Ammon's horn (tissue), 1 donor: Measurements from ENCODE around the gene SPINT3.

Experiments
- DNase-seq: peaks from one replicate; pipeline ENCODE4 v3.0.0-alpha.2; 2016; ENCODE audit warnings: low spot score

SPINT3 gene, protein sequence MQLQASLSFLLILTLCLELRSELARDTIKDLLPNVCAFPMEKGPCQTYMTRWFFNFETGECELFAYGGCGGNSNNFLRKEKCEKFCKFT

DNA sequence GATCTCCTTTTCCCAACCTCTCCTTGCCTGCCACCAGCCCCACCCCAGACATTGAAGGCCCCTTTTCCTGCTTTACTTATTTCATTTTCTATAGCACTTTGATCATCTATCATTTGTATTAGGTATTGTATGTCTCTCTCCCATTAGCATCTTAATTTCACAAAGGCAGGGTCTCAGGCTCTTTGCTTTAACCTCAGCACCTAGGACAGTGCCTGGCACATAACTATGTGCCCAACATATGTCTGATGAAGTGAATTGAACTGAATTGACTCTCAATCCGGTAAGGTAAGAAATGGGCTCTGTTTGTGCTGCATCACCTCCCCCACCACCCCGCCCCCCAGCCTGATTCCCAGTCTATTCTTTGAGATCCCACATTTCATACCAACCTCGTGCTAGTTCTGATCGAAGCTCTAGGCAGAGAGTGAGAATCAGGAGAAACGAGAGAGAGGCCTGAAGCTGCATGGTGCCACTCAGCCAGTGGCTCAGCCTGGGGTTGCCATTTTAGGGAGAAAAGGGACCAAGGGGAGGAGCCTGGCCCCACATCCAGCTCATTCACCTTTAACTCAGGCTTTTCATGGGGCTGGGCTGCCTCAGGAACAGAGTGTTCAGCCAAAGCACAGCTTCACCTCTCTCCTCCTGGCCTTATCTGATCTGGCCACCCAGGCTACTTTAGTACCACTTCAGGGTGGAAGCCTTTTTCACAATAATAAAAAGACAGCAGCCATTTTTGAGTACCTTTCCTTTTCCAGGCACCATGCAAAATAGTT lies at the start of gene SPINT3:
SPINT3 (minus strand) TSS at position 476 of the 767 bp plus-strand sequence; CDS start at position 462, 14 bp downstream.
- DNase-seq = no peak

DNA sequence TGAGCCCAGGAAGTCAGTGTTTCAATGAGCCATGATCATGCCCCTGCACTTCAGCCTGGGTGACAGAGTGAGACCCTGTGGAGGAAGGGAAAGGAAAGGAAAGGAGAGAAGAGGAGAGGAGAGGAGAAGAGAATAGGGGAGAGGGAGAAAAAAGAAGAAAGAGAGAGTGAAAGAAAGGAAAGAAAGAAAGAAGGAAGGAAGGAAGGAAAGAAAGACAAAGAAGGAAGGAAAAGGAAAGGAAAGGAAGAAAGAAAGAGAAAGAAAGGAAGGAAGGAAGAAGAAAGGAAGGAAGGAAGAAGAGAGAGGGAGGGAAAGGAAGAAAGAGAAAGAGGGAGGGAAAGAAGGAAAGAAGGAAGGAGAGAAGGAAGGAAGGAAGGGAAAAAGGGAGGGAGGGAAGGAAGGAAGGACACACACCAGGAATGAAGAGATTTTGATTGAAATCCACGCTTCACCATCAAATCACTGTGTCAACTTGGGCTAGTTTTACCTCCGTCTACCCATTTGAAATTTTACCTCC lies 49.4 kb upstream of the SPINT3 start:
- no peak for DNase-seq

DNA sequence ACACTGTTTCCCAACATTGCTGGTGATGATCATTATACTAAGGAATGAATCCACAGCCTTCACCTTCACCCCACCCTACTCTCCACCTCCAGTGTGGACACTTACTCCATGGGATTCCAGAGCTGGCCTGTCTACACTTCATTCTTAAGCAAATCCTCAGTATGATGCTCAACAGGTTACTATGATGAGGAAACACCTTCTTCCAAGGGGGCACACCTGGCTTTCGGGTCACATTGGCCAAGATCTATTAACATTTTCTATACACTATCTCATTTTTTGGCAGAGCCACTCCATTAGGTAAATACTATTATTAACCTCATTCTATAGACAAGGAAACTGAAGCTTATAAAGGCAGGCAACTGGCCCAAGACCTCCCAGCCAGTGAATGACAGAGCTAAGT lies 39.8 kb upstream of the SPINT3 start:
- DNase-seq = no peak

DNA sequence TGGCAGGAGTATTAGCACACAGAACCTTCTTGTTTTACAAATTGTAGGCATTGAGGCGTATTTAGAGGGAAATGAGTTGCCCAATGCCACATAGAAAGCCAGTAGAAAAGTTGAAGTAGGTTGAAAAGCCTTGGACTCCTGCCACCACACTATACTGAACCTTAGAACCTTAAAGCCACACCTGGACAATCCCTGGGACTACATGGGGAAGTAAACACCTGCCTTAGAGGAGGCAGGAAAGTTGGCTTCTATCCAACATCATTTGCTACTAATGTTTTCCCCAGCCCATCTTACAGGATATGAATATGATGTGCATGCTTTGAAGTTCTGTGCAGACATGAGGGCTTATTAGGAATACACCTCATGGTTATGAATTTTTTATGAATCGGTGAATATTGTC lies 37.0 kb upstream of the SPINT3 start:
- no peak for DNase-seq

DNA sequence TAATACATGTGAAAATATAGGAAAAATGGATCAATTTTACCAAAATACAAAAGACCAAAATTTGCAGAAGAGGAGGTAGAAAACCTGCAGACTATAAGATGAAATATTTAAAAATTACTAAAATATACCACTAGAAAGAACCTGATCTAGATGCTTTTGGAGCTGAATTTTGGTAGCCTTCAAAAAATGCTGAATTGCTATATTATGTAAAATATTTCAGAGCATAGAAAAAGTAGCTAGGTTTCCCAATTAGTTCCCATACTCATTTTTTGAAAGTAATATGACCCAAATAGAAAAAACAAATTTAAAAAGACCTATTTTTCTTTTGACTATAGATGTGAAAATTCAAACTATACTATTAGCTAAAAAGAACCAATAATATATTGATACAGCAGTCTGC lies 35.3 kb upstream of the SPINT3 start:
- DNase-seq = no peak

DNA sequence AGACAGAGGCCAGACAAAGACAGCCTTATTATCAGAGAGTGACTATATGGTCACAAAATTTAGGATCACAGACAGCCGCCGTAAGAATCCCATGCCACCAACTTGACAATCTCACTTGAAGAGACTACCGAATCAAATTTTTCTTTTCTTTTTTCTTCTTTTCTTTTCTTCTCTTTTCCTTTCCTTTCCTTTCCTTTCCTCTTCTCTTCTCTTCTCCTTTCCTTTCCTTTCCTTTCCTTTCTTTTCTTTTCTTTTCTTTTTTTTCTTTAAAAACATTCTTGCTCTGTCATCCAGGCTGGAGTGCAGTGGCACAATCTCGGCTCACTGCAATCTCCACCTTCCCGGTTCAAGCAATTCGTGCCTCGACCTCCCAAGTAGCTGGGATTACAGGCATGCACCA lies 33.0 kb upstream of the SPINT3 start:
- no peak for DNase-seq

DNA sequence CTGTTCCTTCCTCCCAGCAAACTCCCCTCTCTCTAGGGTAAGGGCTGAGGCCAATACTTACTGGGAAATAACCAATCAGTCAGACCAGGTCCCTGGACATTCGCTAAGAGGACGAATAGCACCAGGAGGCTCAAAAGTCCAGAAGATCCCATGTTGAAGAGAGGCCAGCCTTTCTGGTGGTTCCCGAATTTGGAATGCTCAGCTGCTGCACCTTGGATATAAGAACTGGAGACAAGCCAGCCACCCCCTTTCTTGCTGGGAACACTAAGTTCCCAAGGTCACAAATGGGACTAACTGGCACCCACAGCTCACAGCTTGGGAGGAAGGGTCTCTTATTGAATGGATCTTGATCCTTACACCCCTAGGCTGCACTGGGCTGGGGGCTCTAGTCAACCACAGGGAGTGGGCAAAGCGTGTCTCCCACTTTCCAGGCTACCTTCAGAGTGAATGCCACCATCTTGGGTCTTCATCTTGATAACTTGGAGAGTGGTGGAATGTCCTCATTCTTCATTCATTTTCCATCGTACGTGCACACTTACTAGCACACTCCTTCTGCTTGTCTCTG lies 31.9 kb upstream of the SPINT3 start, which contains the start of gene EPPIN:
EPPIN (minus strand) TSS at position 196 of the 565 bp plus-strand sequence; CDS start at position 152, 44 bp downstream.
- DNase-seq = no peak

DNA sequence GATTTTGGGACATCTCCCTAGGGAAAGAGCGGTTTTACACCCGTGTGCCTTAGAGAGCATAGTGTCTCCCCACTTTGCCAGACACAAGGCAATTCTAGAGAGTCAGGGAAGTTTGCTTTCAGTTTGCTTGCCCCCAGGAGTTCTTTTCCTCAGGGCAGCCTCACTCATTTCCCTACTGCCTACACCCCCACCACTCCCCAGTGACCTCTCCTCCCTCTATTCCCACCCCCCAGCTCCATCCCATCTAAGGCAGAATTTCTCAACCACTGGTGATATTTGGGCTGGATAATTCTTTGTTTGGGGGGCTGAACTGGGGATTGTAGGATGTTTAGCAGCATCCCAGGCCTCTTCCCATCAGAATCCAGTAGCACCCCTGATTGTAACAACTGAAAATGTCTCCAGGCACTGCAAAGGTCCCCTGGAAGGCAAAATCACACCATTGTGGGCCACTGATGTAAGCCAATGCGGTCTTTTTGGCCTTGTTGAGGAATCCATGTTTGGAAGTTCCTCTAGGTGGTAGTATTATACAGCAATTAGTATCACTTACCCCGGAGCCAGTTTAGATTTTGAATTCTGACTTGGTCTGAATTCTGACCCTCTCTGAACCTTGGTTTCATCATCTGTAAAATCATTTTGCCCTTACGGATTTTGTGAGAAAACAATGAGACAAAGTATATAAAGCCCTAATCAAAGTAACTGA lies 30.5 kb upstream of the SPINT3 start:
- DNase-seq = peak; percentile 32

DNA sequence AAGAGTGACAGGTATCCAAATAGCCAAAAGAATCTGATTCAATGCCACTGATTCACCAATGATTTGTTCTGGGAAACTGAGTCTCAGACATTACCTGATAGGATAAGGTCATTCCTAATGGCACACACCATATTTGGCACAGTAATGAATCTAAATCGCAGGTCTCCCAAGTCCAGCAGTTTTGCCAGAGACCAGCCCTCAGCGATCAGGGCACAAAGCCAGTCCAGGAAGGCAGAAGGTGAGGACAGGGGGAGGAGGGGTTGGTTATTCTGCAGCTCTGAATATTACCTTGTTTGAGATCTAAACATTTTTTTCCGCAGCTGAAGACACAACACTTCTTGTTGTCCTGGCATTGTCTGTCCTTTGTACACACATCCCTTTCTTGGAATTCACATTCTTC lies 29.9 kb upstream of the SPINT3 start:
- no peak for DNase-seq

DNA sequence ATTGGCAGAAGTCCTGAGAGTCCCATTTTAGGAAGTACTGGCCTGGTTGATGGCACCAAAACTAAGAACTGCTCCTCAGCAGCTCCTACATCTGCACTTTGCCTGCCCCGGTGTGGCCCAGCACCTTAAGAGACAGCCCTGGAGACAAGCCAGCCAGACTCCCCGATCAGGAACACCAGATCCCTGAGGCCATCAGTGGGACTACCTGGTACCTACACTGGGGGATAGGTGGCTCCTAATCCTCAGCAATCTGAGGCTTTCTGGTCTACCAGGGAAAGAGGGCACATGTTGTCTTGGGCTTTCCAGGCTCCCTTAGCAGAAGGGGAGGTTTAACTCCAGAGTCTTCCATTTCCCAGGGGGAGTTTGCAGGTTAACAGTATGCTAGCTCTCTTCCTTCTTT lies 24.0 kb upstream of the SPINT3 start, which contains the start of gene WFDC6:
WFDC6 (minus strand) TSS at position 101 of the 400 bp plus-strand sequence; CDS start at position 26, 75 bp downstream.
- DNase-seq = no peak

DNA sequence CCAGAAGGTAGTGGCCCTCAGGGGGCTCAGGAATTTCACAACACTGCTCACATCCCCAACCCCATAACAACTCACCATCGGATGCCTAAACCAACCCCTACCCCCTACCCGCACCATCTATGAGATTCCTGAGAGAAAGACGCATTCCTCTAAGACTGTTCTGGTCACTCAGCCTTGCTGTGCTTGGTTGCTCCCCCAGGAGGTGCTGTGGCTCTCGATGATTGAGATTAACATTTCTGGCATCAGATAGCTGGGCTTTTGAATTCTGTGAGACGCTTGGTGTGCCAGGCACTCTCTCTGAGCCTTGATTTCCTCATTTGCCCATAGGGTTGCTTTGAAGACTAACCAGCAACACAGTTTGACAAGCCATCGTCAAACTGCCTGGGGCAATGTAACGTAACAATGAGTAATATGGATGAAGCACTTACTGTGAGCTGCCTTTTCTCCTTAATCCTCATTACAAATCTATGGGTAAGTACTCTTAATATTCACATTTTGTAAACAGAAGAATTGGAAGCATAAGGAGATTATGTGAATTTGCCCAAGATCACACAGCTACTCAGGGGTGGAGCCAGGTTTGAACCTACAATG lies 22.9 kb upstream of the SPINT3 start:
- DNase-seq = no peak

DNA sequence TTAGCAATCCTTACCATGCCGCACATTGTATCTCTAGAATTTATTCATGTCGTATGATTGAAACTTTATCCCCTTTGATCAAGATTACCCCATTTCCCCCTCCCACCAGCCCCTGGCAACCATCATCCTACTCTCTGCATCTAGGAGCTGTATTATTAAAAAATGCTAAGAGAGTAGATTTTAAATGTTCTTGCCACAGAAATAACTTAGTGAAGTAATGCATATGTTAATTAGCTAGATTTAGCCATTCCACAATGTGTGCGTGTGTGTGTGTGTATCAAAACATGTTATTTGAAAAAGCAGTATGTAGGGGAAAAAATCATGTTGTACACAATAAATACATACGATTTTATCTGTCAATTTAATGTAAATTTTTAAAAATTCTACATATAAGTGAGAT lies 11.9 kb upstream of the SPINT3 start:
- DNase-seq = no peak

DNA sequence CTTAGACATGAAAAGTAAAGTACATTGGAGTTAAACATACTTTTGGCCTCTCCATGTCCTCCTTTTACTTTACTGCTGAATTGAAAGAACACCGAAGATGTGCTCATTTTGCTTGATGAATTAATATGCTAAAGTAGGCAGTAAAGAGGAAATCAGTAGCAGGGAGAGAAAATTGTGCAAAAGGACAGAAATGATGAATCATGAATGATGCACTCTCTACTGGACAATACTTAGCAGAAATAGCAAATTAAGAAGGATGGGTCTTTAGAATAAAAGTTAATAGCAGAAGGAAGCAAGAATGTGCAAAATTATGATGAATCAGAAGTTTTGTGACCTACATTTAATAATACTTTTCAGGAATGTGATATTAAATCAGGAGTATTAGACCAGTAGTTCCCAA lies 8.4 kb upstream of the SPINT3 start:
- DNase-seq = no peak

DNA sequence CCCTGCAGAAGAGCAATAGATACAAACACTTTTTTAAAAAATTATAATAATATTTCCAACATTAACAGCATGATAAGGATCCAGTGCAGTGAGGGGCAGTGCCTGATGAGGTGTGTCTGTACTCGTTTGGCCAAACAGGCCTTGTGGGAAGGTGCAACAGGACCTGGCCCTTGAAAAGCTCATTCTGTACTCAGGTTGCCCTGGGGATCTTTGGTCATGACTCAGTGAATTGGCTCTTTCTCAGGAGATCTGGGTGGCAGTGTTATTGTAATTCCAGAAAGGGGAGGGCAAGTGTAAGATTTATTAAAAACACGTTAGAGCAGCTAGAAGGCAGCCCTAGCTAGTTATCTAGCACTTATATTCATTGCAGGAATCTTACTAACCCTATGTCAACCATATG lies 2.9 kb upstream of the SPINT3 start:
- no peak for DNase-seq

DNA sequence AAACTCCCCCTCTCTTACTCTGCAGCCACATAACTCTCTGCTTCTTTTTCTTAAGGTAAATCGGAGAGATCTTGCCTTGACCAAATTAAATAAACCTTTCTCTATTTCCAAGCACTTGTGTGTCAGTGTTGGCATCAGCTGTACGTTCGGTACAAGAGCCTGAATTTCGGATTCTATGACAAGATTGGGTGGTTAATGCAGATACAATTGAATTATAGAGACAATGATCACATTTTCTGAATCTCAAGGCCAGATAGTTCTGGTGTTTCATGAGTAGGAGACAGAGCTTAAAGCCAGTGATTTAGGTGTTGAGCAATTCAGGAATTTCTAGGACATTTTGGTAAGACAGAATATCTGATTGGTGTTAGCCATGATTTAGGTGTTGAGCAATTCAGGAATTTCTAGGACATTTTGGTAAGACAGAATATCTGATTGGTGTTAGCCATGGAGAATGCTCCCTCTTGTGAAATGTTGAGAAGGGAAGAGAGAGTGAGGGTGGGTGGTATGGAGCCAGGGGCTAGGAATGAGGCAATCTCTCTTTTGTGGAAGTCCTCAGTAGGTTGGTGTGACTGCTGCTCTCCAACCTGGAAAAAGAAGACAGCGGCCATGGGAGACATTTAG lies 5.1 kb downstream of the SPINT3 start:
- no peak for DNase-seq

DNA sequence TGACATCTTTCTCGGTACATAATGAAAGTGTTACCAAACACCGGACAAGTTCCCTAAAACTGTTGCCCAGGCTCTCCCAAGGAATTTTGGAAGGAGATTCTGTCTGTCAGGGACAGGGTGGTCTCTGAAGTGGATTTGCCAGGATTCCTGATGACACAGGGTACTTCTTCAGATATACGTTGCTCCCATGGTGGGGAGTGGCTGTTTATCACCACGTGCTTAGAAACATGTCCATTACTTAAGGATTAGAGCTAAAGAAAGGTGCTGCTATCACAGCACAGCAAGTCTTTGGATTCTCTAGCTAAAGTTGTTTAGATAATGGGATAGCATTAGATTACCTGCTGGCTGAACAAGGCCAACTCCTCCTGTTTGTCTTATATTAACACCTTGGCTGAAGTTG lies 6.3 kb downstream of the SPINT3 start:
- no peak for DNase-seq

DNA sequence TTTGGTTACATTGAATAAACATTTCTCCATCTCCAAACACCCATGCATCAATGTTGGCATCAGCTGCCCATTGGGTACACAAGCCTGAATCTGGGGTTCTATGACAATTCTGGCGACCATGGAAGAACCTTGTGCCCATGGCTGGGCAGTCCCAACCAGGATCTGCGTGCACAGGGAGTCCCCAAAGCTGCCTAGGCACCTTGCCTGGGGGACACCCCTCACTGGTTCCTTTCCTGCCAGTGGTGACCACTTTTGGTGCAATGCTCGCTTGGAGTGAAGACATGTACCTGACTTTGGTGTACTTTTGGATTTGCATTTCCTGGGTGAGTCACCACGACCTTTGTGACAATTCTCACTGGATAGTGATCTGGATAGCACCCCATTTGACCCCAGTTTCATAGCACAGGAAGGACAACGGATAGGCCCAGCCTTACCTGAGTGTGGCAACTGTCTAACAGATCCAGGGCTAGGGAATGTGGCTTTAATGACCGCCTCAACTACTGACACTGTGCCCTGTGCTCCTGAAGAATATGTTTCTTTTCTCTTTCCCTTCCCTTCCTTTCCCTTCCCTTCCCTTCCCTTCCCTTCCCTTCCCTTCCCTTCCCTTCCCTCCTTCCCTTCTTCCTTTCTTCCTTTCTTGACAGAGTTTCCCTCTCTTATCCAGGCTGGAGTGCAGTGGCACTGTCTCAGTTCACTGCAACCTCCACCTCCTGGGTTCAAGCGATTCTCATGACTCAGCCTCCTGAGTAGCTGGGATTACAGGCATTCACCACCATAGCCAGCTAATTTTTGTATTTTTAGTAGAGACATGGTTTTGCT lies 7.1 kb downstream of the SPINT3 start:
- no peak for DNase-seq

DNA sequence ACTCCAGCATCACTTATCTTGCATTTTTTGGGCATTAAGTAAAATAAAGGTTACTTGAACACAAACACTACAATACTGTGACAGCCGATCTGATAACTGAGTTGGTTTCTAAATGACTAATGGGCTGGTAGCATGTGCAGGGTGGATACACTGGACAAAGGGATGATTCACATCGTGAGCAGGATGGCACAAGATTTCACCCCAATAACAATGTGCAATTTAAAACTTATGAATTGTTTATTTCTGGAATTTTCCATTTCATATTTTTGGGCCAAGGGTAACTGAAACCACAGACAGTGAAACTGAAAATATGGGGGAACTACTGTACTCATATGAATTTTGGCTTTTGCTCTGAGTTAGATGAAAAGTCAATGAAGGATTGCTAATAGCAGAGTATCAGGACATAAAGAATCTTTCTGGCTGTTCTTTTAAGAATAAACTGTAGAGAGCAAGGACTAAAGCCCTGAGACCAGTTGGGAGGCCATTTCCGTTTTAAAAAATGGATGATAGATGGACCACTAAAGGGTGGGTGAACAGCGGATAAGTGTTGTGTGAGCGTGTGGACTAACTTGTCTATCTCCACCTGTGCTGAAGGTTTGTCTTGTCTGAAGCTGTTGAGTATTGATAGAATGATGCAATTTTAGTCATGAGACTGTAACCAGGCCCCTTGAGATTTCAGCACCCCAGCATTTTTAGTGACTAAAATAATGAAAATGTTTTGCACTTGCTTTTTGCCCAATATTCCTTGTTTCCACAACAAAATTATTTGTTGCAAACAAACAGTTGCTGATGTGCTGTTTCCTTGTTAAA lies 8.2 kb downstream of the SPINT3 start:
- peak; percentile 2 for DNase-seq

DNA sequence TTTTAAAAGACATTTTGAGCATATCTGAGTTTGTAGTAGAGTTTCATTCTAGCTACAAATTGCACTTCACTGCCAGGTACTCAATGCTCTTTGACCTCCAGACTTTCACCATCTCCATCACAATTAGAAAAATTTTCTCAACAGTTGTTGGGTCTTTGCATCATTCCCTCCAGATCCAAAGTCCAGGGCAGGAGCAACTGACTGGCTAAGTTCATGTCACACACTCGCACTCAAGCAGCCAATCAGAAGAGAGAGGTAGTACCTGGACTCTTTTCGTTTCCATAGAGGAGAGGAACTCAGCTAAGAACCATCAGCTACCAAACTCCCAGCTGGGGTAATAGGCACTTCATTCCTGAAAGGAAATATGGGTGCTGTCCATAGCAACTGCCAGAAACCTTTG lies 9.0 kb downstream of the SPINT3 start:
- no peak for DNase-seq

DNA sequence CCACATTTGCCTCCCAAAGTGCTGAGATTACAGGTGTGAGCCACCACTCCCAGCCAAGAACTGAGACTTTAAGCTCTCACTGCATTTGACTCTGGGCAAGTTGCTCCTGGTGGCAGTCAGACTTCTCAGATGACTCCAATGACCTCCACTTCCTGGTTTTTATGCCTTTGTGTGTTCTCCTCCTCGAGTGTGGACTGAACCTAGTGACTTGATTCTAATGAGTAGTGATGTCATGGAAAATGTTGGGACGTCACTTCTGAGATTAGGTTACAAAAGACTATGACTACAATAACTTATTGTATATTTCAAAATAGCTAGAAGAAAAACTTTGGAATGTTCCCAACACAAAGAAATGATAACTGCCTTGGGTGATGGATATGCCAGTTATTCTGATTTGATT lies 12.0 kb downstream of the SPINT3 start:
- no peak for DNase-seq
